Activated naive CD4-positive, alpha-beta T cell treated with anti-CD3 and anti-CD28 coated beads, Interleukin-2, amount 10 ng/mL, durations not matched to agents 7 days and 5 days (primary cell): ENCODE data around the gene PDE8B.
"Not testable (repeated sequence)": the region's sequence is repeated elsewhere in the genome, so short reads cannot be mapped to it uniquely, and the experiment has no call there.

ENCODE experiments used
- CTCF ChIA-PET: fragments of 350-600 bp; sonication (Branson Sonifier 250); formaldehyde crosslinking; loops from one replicate; lab custom pipeline; 2021; ENCODE audit warnings: antibody characterized with exemption; lab: Charles Lee
- DNase-seq: peaks from one replicate; pipeline ENCODE4 v3.0.0-alpha.2; 2020
- H3K27ac Mint-ChIP-seq: one replicate; pipeline ENCODE4 v1.8.0; 2021; ENCODE audit warnings: mild to moderate bottlenecking, moderate library complexity, mixed read lengths
- H3K27me3 Mint-ChIP-seq: one replicate; pipeline ENCODE4 v1.8.0; 2021; ENCODE audit warnings: mild to moderate bottlenecking, mixed read lengths
- H3K36me3 Mint-ChIP-seq: one replicate; pipeline ENCODE4 v1.8.0; 2021; ENCODE audit warnings: mixed read lengths
- H3K4me1 Mint-ChIP-seq: one replicate; pipeline ENCODE4 v1.8.0; 2021; ENCODE audit warnings: mixed read lengths
- H3K4me3 Mint-ChIP-seq: one replicate; pipeline ENCODE4 v1.8.0; 2021; ENCODE audit warnings: mild to moderate bottlenecking, moderate library complexity, mixed read lengths
- H3K9me3 Mint-ChIP-seq: one replicate; pipeline ENCODE4 v1.8.0; 2021; ENCODE audit warnings: mixed read lengths

Gene PDE8B

DNA sequence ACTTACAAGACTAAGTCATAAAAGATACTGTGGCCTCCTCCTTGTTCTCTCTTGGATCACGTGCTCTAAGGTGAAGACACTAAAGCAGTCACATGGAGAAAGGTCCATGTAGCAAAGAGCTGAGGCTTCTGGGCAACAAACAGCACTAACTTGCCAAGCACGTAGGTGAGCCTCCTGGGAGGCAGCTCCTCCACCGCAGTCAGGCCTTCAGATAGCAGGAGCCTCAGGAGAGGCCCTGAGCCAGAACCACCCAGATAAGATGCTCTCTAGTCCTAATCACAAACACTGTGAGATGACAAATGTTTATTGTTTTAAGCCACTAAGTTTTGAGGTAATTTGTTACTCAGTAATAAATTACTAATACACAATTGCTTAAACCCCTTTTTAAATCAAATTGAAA lies 243.6 kb downstream of the PDE8B start:
- Mint-ChIP-seq H3K27ac (no peak overlapping the region), H3K27me3 (no peaks in the 10 kb centered on the region), H3K36me3 (peaks cover 11% of the 10 kb centered on the region), H3K4me3 (no peak overlapping the region), H3K4me1 (no peaks in the 10 kb centered on the region), H3K9me3 (no peaks in the 10 kb centered on the region)
- CTCF ChIA-PET: no interaction called here
- no peak for DNase-seq

DNA sequence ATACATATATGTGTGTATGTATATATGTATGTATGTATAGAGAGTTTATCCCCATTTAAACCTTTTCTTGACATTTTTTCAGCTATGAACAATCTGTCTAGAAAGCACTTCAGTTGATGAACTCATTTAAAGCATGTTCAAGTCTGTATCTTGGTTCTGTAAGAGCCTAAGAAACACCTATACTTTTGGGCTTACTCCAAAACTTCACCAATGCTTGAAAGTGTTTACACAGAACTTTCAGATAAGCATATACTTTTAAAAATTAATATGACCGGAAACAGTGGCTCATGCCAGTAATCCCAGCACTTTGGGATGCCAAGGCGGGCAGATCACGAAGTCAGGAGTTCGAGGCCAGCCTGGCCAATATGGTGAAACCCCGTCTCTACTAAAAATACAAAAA lies 250.8 kb downstream of the PDE8B start:
- Mint-ChIP-seq H3K36me3 (no peaks in the 10 kb centered on the region), H3K27ac (no peak overlapping the region)
- CTCF ChIA-PET: no interaction called here

GRCh38 chr5:77463905-77464304 lies 253.4 kb downstream of the PDE8B start:
- H3K27me3 Mint-ChIP-seq: no peaks in the 10 kb centered on the region
- peaks cover 8% of the 10 kb centered on the region for H3K36me3 Mint-ChIP-seq
- CTCF ChIA-PET: no interaction called here
- H3K4me3 Mint-ChIP-seq: no peak overlapping the region
- H3K4me1 Mint-ChIP-seq: no peaks in the 10 kb centered on the region
- H3K27ac Mint-ChIP-seq: no peak overlapping the region
- DNase-seq: no peak
- peaks cover under 1% of the 10 kb centered on the region for H3K9me3 Mint-ChIP-seq

More for the DNA sequence above, 250.8 kb downstream of the PDE8B start:
- H3K4me1 Mint-ChIP-seq: no peaks in the 10 kb centered on the region
- no peaks in the 10 kb centered on the region for H3K9me3 Mint-ChIP-seq
- no peaks in the 10 kb centered on the region for H3K27me3 Mint-ChIP-seq
- no peak overlapping the region for H3K4me3 Mint-ChIP-seq
- DNase-seq: no peak

- CTCF ChIA-PET: not testable (repeated sequence)
Observed at GRCh38 chr5:77468875-77469274, 258.4 kb downstream of the PDE8B start.

DNA sequence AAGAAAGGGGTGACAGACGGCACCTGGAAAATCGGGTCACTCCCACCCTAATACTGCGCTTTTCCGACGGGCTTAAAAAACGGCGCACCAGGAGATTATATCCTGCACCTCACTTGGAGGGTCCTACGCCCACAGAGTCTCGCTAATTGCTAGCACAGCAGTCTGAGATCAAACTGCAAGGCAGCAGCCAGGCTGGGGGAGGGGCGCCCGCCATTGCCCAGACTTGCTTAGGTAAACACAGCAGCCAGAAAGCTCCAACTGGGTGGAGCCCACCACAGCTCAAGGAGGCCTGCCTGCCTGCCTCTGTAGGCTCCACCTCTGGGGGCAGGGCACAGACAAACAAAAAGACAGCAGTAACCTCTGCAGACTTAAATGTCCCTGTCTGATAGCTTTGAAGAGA lies 264.6 kb downstream of the PDE8B start:
- H3K4me3 Mint-ChIP-seq, DNase-seq, H3K27me3 Mint-ChIP-seq, H3K4me1 Mint-ChIP-seq, H3K27ac Mint-ChIP-seq, H3K9me3 Mint-ChIP-seq, CTCF ChIA-PET: not testable (repeated sequence)
- H3K36me3 Mint-ChIP-seq: peaks cover 21% of the 10 kb centered on the region

More at GRCh38 chr5:77468875-77469274, 258.4 kb downstream of the PDE8B start:
- not testable (repeated sequence) for H3K27ac Mint-ChIP-seq, H3K4me1 Mint-ChIP-seq, H3K9me3 Mint-ChIP-seq, H3K4me3 Mint-ChIP-seq, DNase-seq, H3K27me3 Mint-ChIP-seq
- H3K36me3 Mint-ChIP-seq: peaks cover 30% of the 10 kb centered on the region
